Activated CD8-positive, alpha-beta memory T cell treated with anti-CD3 and anti-CD28 coated beads, Interleukin-2, amount 50 U/mL, for 48 hours (primary cell): Measurements from ENCODE around the gene ASB2.

Source experiments
- DNase-seq: peaks from one replicate; pipeline ENCODE4 v3.0.0-alpha.2; 2020

The ASB2 gene

GRCh38 chr14:93960108-93960475 is 16.3 kb downstream of the ASB2 start:
- peak; percentile 69 for DNase-seq

- DNase-seq: peak; percentile 93
Observed at GRCh38 chr14:93959239-93960107, 16.9 kb downstream of the ASB2 start.

- DNase-seq: no peak
Observed at GRCh38 chr14:93958567-93959238, 17.7 kb downstream of the ASB2 start.

DNA sequence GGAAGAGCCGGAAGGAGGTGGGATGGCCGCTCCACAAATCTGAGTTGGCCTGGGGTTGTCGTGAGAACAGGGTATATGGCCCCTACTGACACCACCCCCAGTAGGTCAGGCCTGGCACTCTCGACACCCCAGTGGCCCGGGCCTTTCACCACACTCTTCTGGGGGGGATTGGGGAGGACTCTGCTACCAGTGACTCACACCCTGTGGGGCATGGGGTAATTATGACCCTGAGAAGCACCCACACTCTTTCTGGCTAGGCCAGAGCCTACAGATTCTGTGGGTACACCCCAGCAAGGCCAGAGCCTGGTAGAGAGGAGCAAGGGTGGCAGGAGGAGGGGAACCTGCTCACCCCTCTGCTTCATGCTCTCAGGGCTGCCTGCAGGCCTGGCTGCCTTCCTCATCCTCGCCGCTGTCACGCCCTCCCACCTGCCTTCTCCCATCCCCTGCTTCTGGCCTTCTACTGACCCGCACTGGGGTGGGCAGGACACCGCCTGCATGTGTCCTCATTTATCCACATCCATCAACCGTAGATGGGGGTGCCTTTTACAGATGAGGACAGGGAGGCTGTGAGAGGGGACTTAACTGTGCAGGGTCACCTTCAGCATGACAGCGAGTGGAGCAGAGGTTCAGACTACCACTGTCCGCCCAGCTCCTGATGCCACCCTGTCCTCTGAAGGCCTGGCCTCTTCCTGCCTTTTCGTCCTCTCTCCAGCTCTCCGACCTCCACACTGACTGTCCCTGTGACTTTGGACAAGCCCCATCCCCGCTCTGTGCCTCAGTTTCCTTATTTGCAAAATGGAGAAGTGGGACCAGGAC is 18.4 kb downstream of the ASB2 start:
- DNase-seq: peak; percentile 68

GRCh38 chr14:93957333-93957710 is 19.0 kb downstream of the ASB2 start:
- DNase-seq: no peak

- DNase-seq: peak; percentile 70
Observed at GRCh38 chr14:93956514-93957332, 19.6 kb downstream of the ASB2 start.

- DNase-seq: no peak
Observed at GRCh38 chr14:93955850-93956481, 20.4 kb downstream of the ASB2 start.

DNA sequence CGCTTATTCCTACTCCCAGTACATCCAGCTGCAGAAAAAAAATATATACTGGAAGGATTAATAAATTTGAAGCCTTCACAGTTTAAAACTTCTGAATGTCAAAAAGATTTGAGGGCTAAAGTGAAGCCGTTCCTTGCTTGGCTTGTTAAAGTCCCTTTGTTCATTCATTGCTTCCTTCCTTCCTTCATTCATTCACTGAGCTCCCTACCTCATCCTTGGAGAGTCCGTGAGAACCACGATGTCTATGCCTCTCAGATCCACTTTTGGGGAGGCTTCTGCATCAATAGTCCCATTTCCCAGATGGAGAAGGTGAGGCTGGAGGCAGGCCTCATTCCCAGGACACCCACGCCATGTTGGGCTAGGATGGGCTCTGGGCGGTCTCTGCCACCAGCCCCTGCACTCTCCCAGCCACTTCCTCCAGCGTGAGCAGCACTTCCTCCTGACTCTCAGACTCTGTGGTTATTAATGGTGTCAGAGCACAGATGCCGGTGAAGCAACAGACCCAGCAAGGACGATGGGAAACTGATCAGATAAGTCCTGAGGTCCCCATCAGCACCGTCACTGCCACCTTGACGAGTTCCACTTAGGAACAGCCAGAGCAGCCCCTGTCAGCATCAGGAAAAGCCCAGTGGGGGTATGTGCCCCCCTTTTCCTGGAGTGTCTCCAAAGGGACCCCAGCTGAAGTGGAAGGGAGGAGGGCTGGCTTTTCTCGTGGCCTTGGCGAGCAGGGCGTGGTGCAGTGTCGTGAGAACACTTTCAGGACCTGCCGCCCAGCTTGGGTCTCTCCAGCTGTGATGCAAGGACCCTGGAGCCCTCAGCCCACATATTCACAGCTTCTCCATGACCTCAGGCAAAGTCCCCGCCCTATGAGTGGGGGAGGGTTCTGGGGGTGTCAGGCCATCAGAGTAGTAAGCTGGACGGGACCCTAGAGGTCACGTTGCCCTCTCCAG is 21.2 kb downstream of the ASB2 start:
- peak; percentile 77 for DNase-seq

- DNase-seq: no peak
Observed at GRCh38 chr14:93954516-93954830, 21.9 kb downstream of the ASB2 start.

DNA sequence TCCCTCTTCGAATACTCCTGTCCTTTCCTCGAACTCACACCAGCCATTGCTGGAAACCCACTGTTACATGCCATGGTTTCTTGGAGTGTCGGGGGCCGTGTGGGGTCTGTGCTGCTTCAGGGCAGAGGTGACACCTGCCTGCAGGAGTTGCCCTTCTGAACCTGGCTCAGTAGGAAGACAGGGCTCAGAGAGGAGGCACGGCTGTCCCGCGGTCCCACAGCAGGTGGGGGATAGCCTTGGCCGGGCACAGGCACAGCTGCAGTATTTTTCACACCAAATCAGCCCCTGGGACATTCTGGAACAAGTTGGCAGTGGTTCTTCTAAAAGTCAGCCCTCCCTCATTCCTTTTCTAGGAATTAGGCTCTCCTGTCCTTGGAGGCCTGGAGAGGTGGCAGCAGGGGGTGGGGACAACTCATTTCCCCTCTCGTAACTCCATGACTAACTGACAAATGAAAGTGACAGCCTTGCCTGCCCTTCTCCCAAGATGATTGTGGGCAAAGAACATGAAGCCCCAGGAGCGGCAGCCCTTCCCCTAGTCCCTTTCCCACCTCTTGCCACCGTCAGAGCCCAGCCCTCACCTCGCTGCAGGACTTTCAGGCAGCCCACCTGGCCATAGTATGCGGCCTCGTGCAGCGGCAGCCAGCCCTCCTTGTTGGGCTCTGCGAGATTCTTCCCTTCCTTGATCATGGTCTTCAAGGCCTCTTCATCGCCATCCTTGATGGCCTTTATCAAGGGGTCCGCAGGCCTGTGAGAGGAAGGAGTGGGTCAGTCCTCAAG is 22.4 kb downstream of the ASB2 start:
- DNase-seq: no peak

DNA sequence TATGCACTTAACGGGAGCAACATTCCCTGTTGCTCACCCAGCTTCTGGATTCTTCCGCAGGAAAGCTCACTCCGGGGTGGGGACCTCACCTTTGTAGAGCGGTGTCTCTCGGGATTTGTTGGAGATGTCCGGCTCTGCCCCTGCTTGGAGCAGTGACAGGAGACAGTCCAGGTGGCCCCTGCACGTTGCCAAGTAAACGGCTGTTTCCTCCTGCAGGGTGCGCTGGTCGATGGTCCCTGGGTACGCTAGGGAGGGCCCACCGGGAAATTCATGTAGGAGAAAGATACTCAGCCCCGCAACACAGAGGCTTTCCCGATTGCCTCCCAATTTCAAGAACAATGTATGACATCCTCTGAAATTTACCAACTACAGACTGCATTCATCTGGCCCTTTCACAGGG is 23.1 kb downstream of the ASB2 start:
- DNase-seq: no peak

DNA sequence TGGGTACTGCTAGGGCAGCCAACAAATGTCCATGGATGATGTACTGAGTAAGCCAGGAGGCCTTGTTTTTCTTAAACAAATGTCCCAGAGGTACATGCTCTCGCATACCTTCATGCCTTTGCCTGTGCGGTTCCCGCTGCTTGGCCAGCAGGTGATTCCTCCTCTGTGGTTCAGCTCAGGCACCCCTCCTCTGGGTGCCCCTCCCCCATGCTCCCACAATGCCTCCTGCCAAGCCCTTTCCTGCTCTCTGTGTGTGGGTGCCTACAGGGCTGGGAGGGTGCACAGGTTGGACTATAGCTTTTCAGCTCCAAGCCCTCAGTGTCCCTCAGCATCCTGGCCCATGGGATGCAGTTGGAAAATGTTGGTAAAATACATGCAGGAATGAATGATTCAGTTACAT is 23.5 kb downstream of the ASB2 start:
- no peak for DNase-seq

GRCh38 chr14:93951635-93952540 is 24.5 kb downstream of the ASB2 start:
- DNase-seq: no peak

DNA sequence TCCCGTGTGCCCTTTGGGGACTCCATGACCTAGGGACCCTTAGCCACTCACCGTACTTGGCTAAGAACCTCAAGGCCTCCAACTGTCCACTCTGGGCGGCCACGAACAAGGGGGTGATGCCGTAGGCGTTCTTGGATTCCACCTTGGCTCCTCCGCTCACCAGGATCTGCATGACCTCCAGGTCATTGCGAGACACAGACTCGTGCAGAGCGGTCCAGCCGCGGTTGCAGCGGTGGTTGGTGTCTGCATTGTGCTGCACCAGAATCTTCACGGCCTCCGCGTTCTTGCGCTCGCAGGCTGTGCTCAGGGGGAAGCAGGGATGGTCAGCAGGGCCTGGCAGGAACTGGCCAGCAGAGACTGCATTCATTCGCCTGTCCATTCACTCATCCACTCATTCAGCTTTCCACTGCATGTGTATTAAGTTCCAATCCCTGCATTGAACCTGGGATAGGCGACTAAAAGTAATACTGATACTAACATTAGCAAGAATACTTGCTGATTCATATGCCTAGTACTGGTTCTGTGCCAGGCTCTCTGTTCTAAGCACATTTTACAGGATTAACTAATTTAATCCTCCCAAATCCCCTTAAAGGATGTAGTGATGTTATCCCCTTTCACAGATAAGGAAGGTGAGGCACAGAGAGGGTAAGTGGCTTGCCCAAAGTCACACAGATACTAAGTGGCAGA is 25.3 kb downstream of the ASB2 start:
- no peak for DNase-seq

GRCh38 chr14:93949511-93950075 is 26.8 kb downstream of the ASB2 start:
- no peak for DNase-seq

GRCh38 chr14:93947282-93947681 is 29.1 kb downstream of the ASB2 start:
- no peak for DNase-seq

GRCh38 chr14:93946541-93947090 is 29.8 kb downstream of the ASB2 start:
- no peak for DNase-seq

- no peak for DNase-seq
Observed at GRCh38 chr14:93946104-93946503, 30.3 kb downstream of the ASB2 start.
